ENCODE measurements around the gene APPL2. TPM values are rescaled to one million over a fixed set of nuclear protein-coding genes. Genes with fewer than 3 reads are reported as not detected.

The APPL2 gene
- total RNA-seq, 1 experiment from 2014 or later, result 36.9 TPM

DNA sequence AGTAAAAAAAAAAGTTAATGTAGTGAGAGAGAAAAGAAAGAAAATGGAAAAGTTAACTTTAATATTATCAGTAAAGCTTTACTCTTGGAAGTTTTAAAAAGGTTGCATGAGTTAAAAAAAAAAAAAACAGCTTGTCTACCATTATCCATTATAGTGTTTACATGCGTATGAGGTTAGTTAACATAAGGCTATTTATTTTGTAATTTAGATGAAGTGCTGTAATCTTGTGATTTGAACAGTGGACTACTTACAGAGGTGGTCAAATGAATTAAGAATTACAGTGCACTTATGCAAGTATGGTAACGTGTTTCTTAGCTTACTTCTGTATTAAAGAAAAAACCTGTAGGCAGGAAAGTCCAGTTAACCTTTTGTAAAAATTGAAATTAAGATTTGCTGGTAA is 97.7 kb downstream of the APPL2 start:
- no peak for DNase-seq (ENCODE audit: low read depth)

Other genes starting within 250 kb of the APPL2 start
- gene NOPCHAP1, start 249.9 kb downstream of the APPL2 start, total RNA-seq (2014; rRNA removed), result 3.2 and 3.8 TPM in 2 replicates
- gene ALDH1L2, start 151.7 kb downstream of the APPL2 start, total RNA-seq (2014; rRNA removed), result 7.5 and 14.9 TPM in 2 replicates
- 64.3 and 83.5 TPM in 2 replicates for gene WASHC4, start 128.4 kb downstream of the APPL2 start, total RNA-seq (2014; rRNA removed)
- 238 and 300 TPM in 2 replicates for gene C12orf75, start 94.5 kb upstream of the APPL2 start, total RNA-seq (2014; rRNA removed)

Data from LHCN-M2 (cell line).